ENCODE results near the gene NMNAT2. TPM values are rescaled to one million over a fixed set of nuclear protein-coding genes. Genes with fewer than 3 reads are reported as not detected.

The NMNAT2 gene
- total RNA-seq, 1 experiment from 2014 or later: 11.4 TPM

DNA sequence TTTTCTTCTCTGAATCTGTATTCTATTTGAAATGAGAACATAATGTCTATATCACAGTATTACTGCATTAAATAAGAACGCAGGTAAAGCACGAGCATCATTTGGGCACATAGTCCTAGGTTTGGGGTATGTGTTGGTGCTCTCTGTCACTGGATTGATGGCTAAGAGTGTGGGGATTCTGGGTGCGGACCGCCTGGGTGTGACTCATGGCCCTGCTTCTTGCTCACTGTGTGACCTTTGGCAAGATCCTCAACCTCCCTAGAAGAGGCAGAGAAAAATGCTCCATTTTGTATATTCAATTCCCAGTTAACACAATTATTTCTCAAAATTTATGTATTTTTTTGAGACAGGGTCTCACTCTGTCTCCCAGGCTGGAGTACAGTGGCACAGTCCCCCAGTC is 132.4 kb downstream of the NMNAT2 start:
- peaks cover 0 to 3% of the 10 kb centered on the region in 2 experiments; a peak in 2 of 5 replicates for H3K9me3 Mint-ChIP-seq
- H3K27ac Mint-ChIP-seq: no peak overlapping the region
- Histone ChIP-seq H2AK5ac (ENCODE audit: insufficient read length, low read length) (no peak overlapping the region), H3K9ac (ENCODE audit: extremely low read depth, insufficient read length, low read length) (no peak overlapping the region), H2BK12ac (ENCODE audit: insufficient read length, low read depth, low read length) (no peak overlapping the region), H3K18ac (ENCODE audit: insufficient read length, low read depth, low read length) (no peak overlapping the region), H3K79me1 (ENCODE audit: insufficient read depth, low read depth, low read length, poor library complexity, severe bottlenecking) (no peaks in the 10 kb centered on the region), H3K9me3 (ENCODE audit: control insufficient read depth, low read depth, low read length) (no peaks in the 10 kb centered on the region), H3K56ac (ENCODE audit: insufficient read length, low read depth, low read length) (no peak overlapping the region), H3K23ac (ENCODE audit: insufficient read length, low read depth, low read length) (no peak overlapping the region), H3K23me2 (ENCODE audit: insufficient read length, low read depth, low read length, poor library complexity, severe bottlenecking) (no peaks in the 10 kb centered on the region), H3K14ac (ENCODE audit: insufficient read depth, low read length) (no peak overlapping the region), H3T11ph (ENCODE audit: low read length) (no peak overlapping the region), H3K79me2 (ENCODE audit: insufficient read depth, low read length) (no peaks in the 10 kb centered on the region), H4K5ac (ENCODE audit: insufficient read length, low read depth, low read length) (no peak overlapping the region), H4K91ac (ENCODE audit: insufficient read length, low read depth, low read length) (no peak overlapping the region), H2BK120ac (ENCODE audit: low read depth, low read length, poor library complexity, severe bottlenecking) (no peak overlapping the region), H2BK15ac (ENCODE audit: low read depth, low read length) (no peak overlapping the region), H2BK5ac (ENCODE audit: insufficient read length, low read length) (no peak overlapping the region), H3K4me1 (ENCODE audit: insufficient read depth, low read length) (no peaks in the 10 kb centered on the region), H2BK20ac (ENCODE audit: low read depth, low read length, poor library complexity, severe bottlenecking) (no peak overlapping the region), H3K27ac (ENCODE audit: insufficient read length, low read depth, low read length) (no peak overlapping the region), H3K4ac (ENCODE audit: low read depth, low read length) (no peak overlapping the region), H3K4me2 (ENCODE audit: insufficient read depth, insufficient read length, low read length) (no peak overlapping the region), H3K27me3 (ENCODE audit: insufficient read depth, low read length) (no peaks in the 10 kb centered on the region), H2AFZ (ENCODE audit: low read length) (no peak overlapping the region), H4K8ac (replicated peaks; ENCODE audit: insufficient read length, low read depth, low read length) (no peak overlapping the region), H4K20me1 (ENCODE audit: control insufficient read depth, insufficient read depth, insufficient read length) (no peaks in the 10 kb centered on the region)
- H3K27me3 Mint-ChIP-seq (ENCODE audit: low read depth): no peaks in the 10 kb centered on the region
- DNase-seq: no peak
- no peak for TF ChIP-seq CTCF (conservative IDR thresholded peaks at IDR 0.05)
- no CpG with 5 or more reads among the region's 4 CpGs for WGBS (ENCODE audit: extremely low coverage, insufficient read length, low lambda C conversion rate)
- no peak overlapping the region for H3K4me3 Mint-ChIP-seq
- H3K36me3 Mint-ChIP-seq (ENCODE audit: insufficient read depth in 1 of 3, low read depth in 3 of 3): peaks cover 3 to 9% (median 4%) of the 10 kb centered on the region in 3 experiments; a peak in 5 of 7 replicates
- peaks cover 12 to 14% of the 10 kb centered on the region in 2 experiments for H3K4me1 Mint-ChIP-seq
